RCC 7860 (cell line): ENCODE measurements around the gene MADCAM1.
"Not testable (repeated sequence)": the region's sequence is repeated elsewhere in the genome, so short reads cannot be mapped to it uniquely, and the experiment has no call there.

Source experiments
- DNase-seq: peaks from one replicate; pipeline ENCODE4 v3.0.0-alpha.2; 2015; ENCODE audit warnings: low spot score
- FAIRE-seq: peaks from 2 replicates; lab custom pipeline; 2012; peaks lifted over from hg19 to GRCh38; lab: Jason Lieb, UNC

MADCAM1 gene

DNA sequence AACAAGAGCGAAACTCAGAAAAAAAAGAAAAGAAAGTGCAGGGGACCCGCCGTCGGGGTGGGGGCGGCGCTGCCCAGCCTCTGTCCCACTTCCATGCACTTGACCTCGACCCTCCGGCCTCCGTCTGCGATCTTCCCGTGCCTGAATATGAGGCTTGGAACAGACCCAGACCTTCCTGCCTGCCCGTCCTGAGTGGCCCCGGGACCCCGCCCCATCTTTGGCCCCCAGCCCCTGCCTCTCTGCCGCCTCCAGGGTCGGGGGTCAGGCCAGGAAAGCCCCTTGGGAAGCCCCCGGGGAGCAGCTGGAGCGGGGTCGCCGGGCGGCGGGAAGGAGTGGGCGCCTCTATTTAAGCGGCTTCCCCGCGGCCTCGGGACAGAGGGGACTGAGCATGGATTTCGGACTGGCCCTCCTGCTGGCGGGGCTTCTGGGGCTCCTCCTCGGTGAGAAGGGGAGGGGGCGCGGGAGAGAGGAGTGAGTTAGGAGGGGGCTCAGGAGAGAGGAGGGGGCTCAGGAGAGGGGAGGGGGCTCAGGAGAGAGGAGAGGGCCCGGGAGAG lies at the start of gene MADCAM1:
Gene MADCAM1, plus strand, starts transcription at position 375 of the 554 bp plus-strand sequence. Its CDS starts 14 bp downstream, at position 389.
- no peak for FAIRE-seq

GRCh38 chr19:447064-447426 lies 49.2 kb upstream of the MADCAM1 start:
- DNase-seq (no peak), FAIRE-seq (no peak)

More for the DNA sequence above, at the start of gene MADCAM1:
- DNase-seq, result no peak

DNA sequence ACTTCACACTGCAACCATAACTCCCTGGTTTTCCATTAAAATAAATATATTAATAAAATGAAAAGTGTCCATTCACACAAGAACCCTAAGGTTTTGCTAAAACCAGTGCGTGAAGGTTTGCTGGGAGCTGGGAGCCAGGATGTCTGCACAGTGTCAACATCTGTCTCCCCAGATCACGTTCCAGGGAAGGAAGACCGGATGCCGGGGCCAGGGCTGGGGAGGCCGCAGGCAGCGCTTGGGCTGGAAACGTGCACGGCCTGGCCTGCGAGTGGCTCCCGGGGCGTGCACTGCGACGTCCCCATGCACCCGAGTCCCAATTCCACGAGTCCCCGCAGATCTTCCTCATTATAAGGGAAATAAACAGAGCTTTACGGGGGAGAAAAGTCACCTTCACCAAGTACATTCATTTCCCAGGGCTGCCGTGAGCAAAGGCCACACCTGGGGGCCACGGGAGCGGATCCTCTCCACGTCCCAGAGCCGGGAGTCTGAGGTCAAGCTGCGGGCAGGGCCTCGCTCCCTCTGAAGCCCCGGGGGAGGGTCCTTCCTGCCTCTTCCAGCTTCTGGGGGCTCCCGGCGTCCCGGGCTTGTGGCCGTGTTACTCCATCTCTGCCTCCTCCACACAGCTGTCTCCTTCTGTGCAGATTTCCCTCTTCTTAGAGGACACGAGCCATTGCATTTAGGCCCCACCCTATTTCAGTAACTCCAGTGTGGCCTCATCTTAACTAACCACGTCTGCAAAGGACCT lies 48.3 kb upstream of the MADCAM1 start:
- no peak for FAIRE-seq
- DNase-seq, result no peak

GRCh38 chr19:449916-450315 lies 46.4 kb upstream of the MADCAM1 start:
- FAIRE-seq (no peak), DNase-seq (no peak)

- not testable (repeated sequence) for FAIRE-seq, DNase-seq
Observed at GRCh38 chr19:450912-451481, 45.3 kb upstream of the MADCAM1 start.

- FAIRE-seq, result no peak
- no peak for DNase-seq
Observed at GRCh38 chr19:452829-453228, 43.5 kb upstream of the MADCAM1 start.

DNA sequence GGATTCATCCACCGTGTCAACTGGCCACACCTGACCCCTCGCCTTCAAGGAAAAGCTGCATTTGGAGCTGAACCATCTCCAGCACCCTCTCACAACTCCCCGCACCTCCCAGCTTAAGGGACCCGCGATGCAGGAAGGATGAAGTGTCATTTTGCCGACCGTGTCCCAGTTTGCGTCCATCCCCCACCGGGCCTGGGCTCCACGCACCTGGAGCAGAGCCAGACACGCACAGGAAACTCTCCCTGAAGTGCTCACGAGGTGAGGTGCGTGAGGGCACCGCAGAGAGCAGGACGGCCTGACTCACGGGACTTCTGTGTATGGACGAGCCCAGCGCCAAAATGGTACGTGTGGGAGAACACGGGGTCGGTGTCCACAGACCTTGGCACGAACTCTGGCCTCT lies 42.7 kb upstream of the MADCAM1 start:
- no peak for DNase-seq
- no peak for FAIRE-seq

- FAIRE-seq (no peak), DNase-seq (no peak)
Observed at GRCh38 chr19:455031-455705, 41.1 kb upstream of the MADCAM1 start.

DNA sequence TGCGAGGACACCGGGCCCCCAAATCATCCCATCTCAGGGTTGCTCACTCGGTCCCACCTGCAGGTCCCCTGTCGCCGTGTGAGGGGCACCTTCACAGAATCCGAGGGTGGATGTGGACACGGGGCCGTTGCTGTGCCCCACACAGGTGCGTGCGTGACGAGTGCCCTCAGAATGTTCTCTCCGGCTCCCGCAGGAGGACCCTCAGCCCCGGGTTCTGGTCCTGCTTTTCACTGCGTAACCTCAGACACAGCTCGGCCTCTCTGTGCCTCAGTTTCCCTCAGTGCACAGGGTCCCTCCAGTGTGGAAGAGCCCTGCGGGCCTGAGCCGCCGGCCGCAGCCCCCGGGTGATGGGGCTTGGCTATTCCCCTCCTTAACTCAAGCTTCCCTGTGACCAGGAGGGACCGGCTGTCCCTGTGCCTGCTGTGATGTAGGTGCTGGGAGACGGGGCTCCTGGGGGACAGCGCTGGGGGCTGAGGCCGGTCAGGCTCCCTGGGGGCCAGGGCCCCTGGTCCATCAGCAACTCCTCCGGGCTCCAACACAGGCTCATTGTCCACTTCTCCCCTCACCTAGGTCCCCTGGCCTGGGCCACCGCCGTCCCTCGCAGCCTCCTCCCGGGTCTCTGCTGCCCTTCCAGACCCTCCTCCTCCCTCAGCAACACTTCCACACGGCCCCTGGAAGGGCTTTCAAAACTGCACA lies 40.3 kb upstream of the MADCAM1 start:
- DNase-seq (no peak), FAIRE-seq (no peak)

GRCh38 chr19:456547-457110 lies 39.7 kb upstream of the MADCAM1 start:
- no peak for FAIRE-seq
- DNase-seq, result no peak

DNA sequence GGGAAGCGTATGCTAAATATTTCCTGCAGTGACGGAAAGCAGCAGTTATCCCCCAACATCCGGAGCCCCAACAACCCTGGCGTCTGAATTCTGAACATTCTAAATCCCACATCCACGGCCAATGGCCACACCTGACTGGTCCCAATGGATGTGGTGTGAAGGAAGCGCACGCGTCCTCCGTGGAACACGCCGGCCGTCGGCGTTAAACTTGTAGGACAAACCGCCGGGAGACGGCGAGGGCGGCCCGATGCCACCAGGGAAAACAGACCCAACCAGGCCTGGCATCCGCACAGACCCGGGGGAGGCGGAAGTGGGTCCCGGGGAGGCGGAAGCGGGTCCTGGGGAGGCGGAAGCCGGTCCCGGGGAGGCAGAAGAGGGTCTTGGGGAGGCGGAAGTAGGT lies 38.6 kb upstream of the MADCAM1 start:
- DNase-seq (no peak), FAIRE-seq (no peak)

- DNase-seq, result no peak
Observed at GRCh38 chr19:458091-459042, 37.9 kb upstream of the MADCAM1 start.

DNA sequence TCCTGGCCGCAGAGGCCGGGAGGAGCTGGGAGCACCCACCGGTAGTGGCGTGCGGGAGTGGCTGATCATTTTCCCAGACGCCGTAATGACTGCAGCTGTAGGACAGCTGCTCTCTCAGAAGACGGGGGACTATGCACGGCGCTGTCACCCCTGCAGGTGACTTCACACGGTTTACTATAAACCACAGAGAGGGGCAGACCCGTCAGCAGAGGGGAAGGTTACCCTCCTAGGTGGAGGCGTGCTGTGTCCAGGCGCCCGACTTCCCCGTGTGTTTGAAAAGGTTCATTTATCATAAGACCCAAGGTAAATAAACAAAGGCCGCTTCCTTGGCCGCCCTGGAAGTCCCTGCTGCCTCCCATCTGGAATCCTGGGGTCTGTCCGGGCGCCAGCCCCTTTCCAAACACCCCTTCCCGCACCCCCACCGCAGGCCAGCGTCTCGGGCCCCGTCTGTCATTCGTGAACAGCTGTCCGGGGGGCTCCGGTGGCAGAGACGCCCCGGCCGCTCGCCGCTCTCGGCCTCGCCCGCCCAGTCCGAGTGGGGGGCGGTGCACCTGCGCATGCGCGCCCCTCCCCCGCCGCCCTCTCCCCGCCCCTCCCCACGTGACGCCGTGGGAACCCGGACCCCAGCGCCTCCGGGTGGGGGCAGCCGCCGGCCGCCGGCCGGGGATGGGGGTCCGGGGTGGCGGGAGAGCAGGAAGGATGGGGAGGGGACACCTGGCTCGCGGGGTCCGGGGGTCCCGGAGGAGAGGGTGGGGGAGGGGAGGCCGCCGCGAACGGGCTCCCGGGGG lies 36.4 kb upstream of the MADCAM1 start:
- FAIRE-seq, result no peak
- DNase-seq, result no peak

More at GRCh38 chr19:458091-459042, 37.9 kb upstream of the MADCAM1 start:
- FAIRE-seq, result no peak

- DNase-seq (no peak), FAIRE-seq (no peak)
Observed at GRCh38 chr19:460877-461720, 35.2 kb upstream of the MADCAM1 start, which contains the start of gene SHC2. TSS of gene SHC2 (minus strand) at chr19:461033. CDS start at chr19:460996, 37 bp downstream.

DNA sequence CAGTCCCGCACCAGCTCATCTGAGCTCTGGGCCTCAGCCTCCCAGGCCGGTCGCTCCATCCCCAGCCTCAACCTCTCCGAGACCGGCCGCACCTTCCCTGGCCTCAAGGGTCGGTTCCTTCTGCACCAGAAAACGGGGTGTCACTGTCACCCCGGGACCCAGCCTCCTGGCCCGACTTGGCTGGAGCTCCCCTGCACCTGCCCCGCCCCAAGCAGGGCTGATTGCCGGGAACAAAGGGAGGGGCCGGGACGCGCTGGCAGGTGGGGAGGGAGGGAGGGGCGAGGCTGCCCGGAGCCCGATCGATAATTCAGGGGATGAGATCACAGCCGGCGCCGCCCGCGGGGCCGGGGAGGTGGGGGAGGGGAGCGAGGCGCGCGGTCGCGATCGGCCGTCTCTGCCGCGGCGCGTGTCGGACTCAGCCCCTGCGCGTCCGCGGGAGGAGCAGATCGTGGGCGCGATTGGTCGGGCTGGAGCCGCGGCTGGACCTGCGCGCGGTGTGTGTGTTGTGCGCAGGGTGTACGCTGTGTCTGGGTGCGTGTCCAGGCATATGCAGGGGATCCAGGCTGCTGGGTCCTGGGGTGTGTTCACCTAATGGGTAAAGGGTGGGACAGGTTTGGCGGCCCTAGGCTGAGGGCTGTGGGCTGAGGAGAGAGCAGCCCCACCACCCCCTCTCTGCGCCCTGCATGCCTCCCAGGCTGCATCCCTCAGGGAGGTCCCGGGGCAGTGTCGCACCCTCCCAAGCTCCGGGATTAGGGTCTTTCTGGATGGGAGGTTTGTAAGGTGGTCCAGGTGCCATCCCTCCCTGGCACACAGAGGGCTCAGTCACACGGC lies 34.4 kb upstream of the MADCAM1 start:
- FAIRE-seq (no peak), DNase-seq (no peak)

- DNase-seq (no peak), FAIRE-seq (no peak)
Observed at GRCh38 chr19:463483-464207, 32.6 kb upstream of the MADCAM1 start.
